Trophoblast cell (in vitro differentiated cells and primary cell): ENCODE results near the gene PLXNB1.

Experiments
- DNase-seq, 2 donors: peaks; one replicate each; pipeline ENCODE4 v3.0.0-alpha.2; 2016
- H2AFZ ChIP-seq: 2 replicates; pipeline ENCODE4 v1.6.1; 2013; ENCODE audit warnings: low read length, moderate library complexity, mild to moderate bottlenecking; ENCODE audit not compliant: insufficient read depth, poor library complexity
- H2AK5ac ChIP-seq: 2 replicates; pipeline ENCODE4 v1.6.1; 2013; ENCODE audit warnings: mild to moderate bottlenecking, low read length
- H2BK120ac ChIP-seq: 2 replicates; pipeline ENCODE4 v1.6.1; 2013; ENCODE audit warnings: low read length, mild to moderate bottlenecking, moderate library complexity; ENCODE audit not compliant: insufficient read depth, poor library complexity
- H2BK12ac ChIP-seq: 2 replicates; pipeline ENCODE4 v1.6.1; 2013; ENCODE audit warnings: mild to moderate bottlenecking, low read length, moderate library complexity
- H2BK5ac ChIP-seq: 2 replicates; pipeline ENCODE4 v1.6.1; 2013; ENCODE audit warnings: low read length, low read depth, moderate library complexity, mild to moderate bottlenecking; ENCODE audit not compliant: poor library complexity
- H3K14ac ChIP-seq: 2 replicates; pipeline ENCODE4 v1.6.1; 2013; ENCODE audit warnings: mild to moderate bottlenecking, low read length
- H3K18ac ChIP-seq: 2 replicates; pipeline ENCODE4 v1.6.1; 2013; ENCODE audit warnings: mild to moderate bottlenecking, low read length
- H3K23ac ChIP-seq: 2 replicates; pipeline ENCODE4 v1.6.1; 2013; ENCODE audit warnings: low read length
- H3K27ac ChIP-seq: 2 replicates; pipeline ENCODE4 v1.5.1; 2013; ENCODE audit warnings: low read depth, mild to moderate bottlenecking, inconsistent platforms, low read length, moderate library complexity
- H3K27me3 ChIP-seq: 2 replicates; pipeline ENCODE4 v1.6.1; 2013; ENCODE audit warnings: inconsistent platforms, mild to moderate bottlenecking, low read length, moderate library complexity; ENCODE audit not compliant: insufficient read depth
- H3K36me3 ChIP-seq, 2 experiments: 1 replicate in 1 of 2; 2 replicates in 1 of 2; pipeline ENCODE4 v1.6.1; 2013; ENCODE audit warnings: low read length in 2 of 2, mild to moderate bottlenecking in 2 of 2, moderate library complexity in 1 of 2; ENCODE audit not compliant: insufficient read depth in 2 of 2, control insufficient read depth in 1 of 2
- H3K4ac ChIP-seq: 2 replicates; pipeline ENCODE4 v1.6.1; 2013; ENCODE audit warnings: low read depth, mild to moderate bottlenecking, low read length, moderate library complexity
- H3K4me1 ChIP-seq, 2 experiments: 1 replicate in 1 of 2; 2 replicates in 1 of 2; pipeline ENCODE4 v1.6.1; 2013; ENCODE audit warnings: low read length in 2 of 2, mild to moderate bottlenecking in 2 of 2, moderate library complexity in 1 of 2; ENCODE audit not compliant: insufficient read depth in 2 of 2, control insufficient read depth in 1 of 2
- H3K4me2 ChIP-seq: 2 replicates; pipeline ENCODE4 v1.6.1; 2013; ENCODE audit warnings: inconsistent platforms, mild to moderate bottlenecking, low read length, moderate library complexity
- H3K4me3 ChIP-seq: 2 replicates; pipeline ENCODE4 v1.5.1; 2013; ENCODE audit warnings: mild to moderate bottlenecking, low read depth, low read length, inconsistent platforms
- H3K79me1 ChIP-seq: one replicate; pipeline ENCODE4 v1.6.1; 2013; ENCODE audit warnings: low read length
- H3K79me2 ChIP-seq: 2 replicates; pipeline ENCODE4 v1.6.1; 2013; ENCODE audit warnings: low read length, mild to moderate bottlenecking; ENCODE audit not compliant: control insufficient read depth, insufficient read depth, poor library complexity
- H3K9ac ChIP-seq: 2 replicates; pipeline ENCODE4 v1.6.1; 2013; ENCODE audit warnings: mild to moderate bottlenecking, low read length
- H3K9me3 ChIP-seq: 2 replicates; pipeline ENCODE4 v1.6.1; 2013; ENCODE audit warnings: low read depth, mild to moderate bottlenecking, control low read depth, inconsistent platforms, low read length; ENCODE audit not compliant: insufficient read depth
- H4K12ac ChIP-seq: 2 replicates; pipeline ENCODE4 v1.6.1; 2013; ENCODE audit warnings: low read depth, mild to moderate bottlenecking, low read length, moderate library complexity
- H4K8ac ChIP-seq: 2 replicates; pipeline ENCODE4 v1.6.1; 2013; ENCODE audit warnings: low read depth, mild to moderate bottlenecking, low read length, moderate library complexity
- H4K91ac ChIP-seq: one replicate; pipeline ENCODE4 v1.6.1; 2013; ENCODE audit warnings: low read depth, mild to moderate bottlenecking, low read length, moderate library complexity
- WGBS: extraction: QIAGEN DNeasy Blood & Tissue Kit; methylation state at CpG from one replicate; pipeline ENCODE4 v1.1.7; 2013; ENCODE audit warnings: missing lambda C conversion rate; ENCODE audit not compliant: insufficient read length, insufficient coverage; ENCODE audit errors: extremely low coverage; 5-methylcytosine and 5-hydroxymethylcytosine counted together

Gene PLXNB1

DNA sequence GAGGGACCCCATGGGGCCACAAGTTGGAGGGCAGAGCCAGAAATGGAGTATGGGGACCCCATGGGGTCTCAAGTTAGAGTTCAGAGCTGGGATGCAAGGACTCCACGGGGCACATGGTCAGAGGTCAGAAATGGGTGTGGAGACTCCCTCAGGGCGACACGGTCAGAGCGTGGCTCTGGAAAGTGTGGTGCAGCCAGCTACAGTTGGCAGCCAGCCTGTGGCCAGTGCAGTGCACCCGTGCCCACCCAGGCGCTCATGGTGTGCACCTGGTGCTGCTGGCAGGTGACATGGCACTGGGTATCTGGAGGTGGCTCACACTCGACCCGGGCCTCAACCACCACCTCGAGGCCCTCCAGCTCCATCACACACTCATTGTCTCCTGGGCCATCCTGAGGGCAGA, 11.2 kb downstream of the PLXNB1 start:
- Histone ChIP-seq H2BK12ac (no peak overlapping the region), H3K4ac (no peak overlapping the region), H2BK120ac (no peak overlapping the region), H3K4me2 (no peak overlapping the region), H2AK5ac (no peak overlapping the region), H3K4me3 (peak overlapping the region; percentile 31), H3K27me3 (no peaks in the 10 kb centered on the region), H3K36me3 (peaks cover 90 to 95% of the 10 kb centered on the region in 2 experiments), H3K79me2 (no peaks in the 10 kb centered on the region), H4K8ac (no peak overlapping the region), H3K4me1 (no peaks in the 10 kb centered on the region), H2AFZ (no peak overlapping the region), H4K12ac (no peak overlapping the region), H2BK5ac (no peak overlapping the region), H3K27ac (no peak overlapping the region), H3K9me3 (peaks cover 3% of the 10 kb centered on the region), H3K14ac (no peak overlapping the region), H3K9ac (no peak overlapping the region), H3K79me1 (no peaks in the 10 kb centered on the region), H3K23ac (no peak overlapping the region), H3K18ac (no peak overlapping the region), H4K91ac (no peak overlapping the region)
- WGBS: no CpG with 5 or more reads among the region's 9 CpGs
- DNase-seq: no peak

DNA sequence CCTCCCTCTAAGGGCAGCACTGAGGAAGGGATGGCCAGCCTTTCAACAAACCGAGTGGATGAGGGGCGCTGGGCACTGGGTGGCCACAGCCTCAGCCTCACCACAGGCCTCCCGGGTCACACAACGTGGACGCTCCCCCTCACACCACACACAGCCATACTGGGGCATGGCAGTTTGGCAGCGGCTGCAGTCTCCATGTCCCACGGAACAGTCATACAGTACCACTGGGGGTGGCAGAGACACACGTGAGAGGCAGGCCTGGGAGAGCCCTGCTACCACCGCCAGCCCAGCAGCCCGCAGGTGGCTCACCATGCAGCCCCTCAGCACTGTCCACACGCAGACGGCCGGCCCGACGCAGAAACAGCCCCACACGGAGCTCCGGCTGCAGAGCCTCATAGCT, 11.7 kb downstream of the PLXNB1 start:
- Histone ChIP-seq H2BK12ac (no peak overlapping the region), H3K9ac (no peak overlapping the region)
- no CpG with 5 or more reads among the region's 17 CpGs for WGBS

DNA sequence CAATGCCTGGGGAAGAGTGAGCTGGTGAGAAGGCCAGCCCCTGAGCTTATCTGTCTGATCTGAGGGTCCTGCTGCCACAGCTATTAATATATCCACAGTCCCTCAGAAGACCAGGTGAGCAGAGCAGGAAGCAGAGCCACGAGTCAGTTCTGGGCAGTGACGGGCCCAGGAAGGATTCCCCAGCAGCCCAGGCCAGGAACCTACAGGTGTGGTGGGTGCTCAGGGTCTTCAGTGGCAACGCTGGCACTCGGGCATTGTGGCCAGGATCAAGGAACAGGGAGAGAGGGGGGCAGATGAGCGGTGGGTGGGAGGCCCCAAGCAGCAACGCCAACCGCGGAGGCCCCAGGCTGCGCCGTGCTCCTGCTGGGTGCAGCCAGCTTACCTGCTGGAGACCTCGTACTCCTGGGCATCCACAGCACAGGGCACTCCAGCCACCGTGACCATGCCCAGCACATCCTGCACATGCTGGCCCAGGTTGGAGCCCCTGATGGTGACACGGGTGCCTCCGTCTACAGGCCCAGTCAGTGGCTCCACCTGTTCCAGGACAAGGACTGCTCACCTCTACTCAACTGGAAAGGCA, 12.3 kb downstream of the PLXNB1 start:
- H3K27ac ChIP-seq: no peak overlapping the region
- no CpG with 5 or more reads among the region's 14 CpGs for WGBS
- H3K23ac ChIP-seq: no peak overlapping the region
- H3K36me3 ChIP-seq: peaks cover 91 to 94% of the 10 kb centered on the region in 2 experiments
- no peak overlapping the region for H2AK5ac ChIP-seq
- no peaks in the 10 kb centered on the region for H3K79me1 ChIP-seq
- no peak overlapping the region for H4K8ac ChIP-seq
- H2AFZ ChIP-seq: no peak overlapping the region
- no peaks in the 10 kb centered on the region for H3K79me2 ChIP-seq
- no peak overlapping the region for H3K9ac ChIP-seq
- H3K4me3 ChIP-seq: no peak overlapping the region
- H3K4ac ChIP-seq: no peak overlapping the region
- peaks cover 4% of the 10 kb centered on the region for H3K9me3 ChIP-seq
- no peak overlapping the region for H3K14ac ChIP-seq
- H3K4me1 ChIP-seq: no peaks in the 10 kb centered on the region
- H3K4me2 ChIP-seq: no peak overlapping the region
- no peak overlapping the region for H4K91ac ChIP-seq
- no peak overlapping the region for H2BK5ac ChIP-seq
- H3K27me3 ChIP-seq: no peaks in the 10 kb centered on the region
- DNase-seq: no peak
- no peak overlapping the region for H4K12ac ChIP-seq
- no peak overlapping the region for H2BK12ac ChIP-seq
- H2BK120ac ChIP-seq: no peak overlapping the region
- H3K18ac ChIP-seq: no peak overlapping the region

More for the DNA sequence above, 11.7 kb downstream of the PLXNB1 start:
- Histone ChIP-seq H3K4me3 (no peak overlapping the region), H3K14ac (no peak overlapping the region), H3K4ac (no peak overlapping the region), H3K36me3 (peaks cover 90 to 94% of the 10 kb centered on the region in 2 experiments), H3K23ac (no peak overlapping the region), H3K4me1 (no peaks in the 10 kb centered on the region), H4K12ac (no peak overlapping the region), H3K9me3 (peaks cover 4% of the 10 kb centered on the region), H3K79me2 (no peaks in the 10 kb centered on the region), H2AK5ac (no peak overlapping the region), H3K79me1 (no peaks in the 10 kb centered on the region), H2BK120ac (no peak overlapping the region), H3K27me3 (no peaks in the 10 kb centered on the region), H3K4me2 (no peak overlapping the region), H2AFZ (no peak overlapping the region), H3K27ac (no peak overlapping the region), H2BK5ac (no peak overlapping the region), H4K8ac (no peak overlapping the region), H4K91ac (no peak overlapping the region), H3K18ac (no peak overlapping the region)
- no peak for DNase-seq

DNA sequence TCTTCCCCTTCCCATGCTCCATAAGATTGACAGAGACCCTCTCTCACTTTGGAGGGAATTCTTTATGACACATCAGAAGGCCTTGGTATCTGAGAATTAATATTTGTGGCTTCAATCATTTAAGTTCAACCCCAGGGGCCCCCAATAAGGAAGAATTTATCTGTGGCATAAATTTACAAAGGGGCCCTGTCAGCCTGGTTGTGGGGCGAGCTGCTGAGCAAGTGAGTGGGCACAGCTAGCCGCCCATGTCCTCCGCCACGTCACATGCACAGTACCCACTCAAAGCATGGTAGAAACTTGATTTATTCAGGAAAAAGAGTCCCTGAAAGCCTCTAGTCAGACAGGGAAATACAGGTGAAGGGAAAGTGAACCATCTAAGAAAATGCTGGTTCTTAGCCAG, 13.3 kb downstream of the PLXNB1 start:
- Histone ChIP-seq H3K4me2 (no peak overlapping the region), H3K9me3 (peaks cover 4% of the 10 kb centered on the region), H3K4ac (no peak overlapping the region), H4K8ac (no peak overlapping the region), H2BK120ac (no peak overlapping the region), H3K9ac (no peak overlapping the region), H2AK5ac (no peak overlapping the region), H2BK12ac (no peak overlapping the region), H3K14ac (no peak overlapping the region), H3K4me1 (no peaks in the 10 kb centered on the region), H4K91ac (no peak overlapping the region), H4K12ac (no peak overlapping the region), H3K4me3 (no peak overlapping the region), H3K36me3 (peaks cover 91 to 94% of the 10 kb centered on the region in 2 experiments), H3K79me1 (no peaks in the 10 kb centered on the region), H2AFZ (no peak overlapping the region), H3K79me2 (no peaks in the 10 kb centered on the region), H2BK5ac (no peak overlapping the region), H3K27ac (no peak overlapping the region), H3K18ac (no peak overlapping the region), H3K27me3 (no peaks in the 10 kb centered on the region), H3K23ac (no peak overlapping the region)
- DNase-seq: no peak
- WGBS: no CpG with 5 or more reads among the region's 4 CpGs
